RPMI7951 (cell line): Measurements from ENCODE around the gene C11orf87. TPM values are rescaled to one million over a fixed set of nuclear protein-coding genes. Genes with fewer than 3 reads are reported as not detected.

Experiments
- DNase-seq: peaks from one replicate; pipeline ENCODE4 v3.0.0-alpha.2; 2012; ENCODE audit warnings: low read depth
- total RNA-seq: library from RNA; depleted of rRNA; stranded (reverse); fragments of >200 nt; shearing (Covaris generic); gene quantifications from 2 replicates; pipeline ENCODE4 v1.2.3, GENCODE V29; 2014

C11orf87 gene
- total RNA-seq, 1 experiment from 2014 or later: not detected

GRCh38 chr11:109439684-109440083 lies 17.7 kb downstream of the C11orf87 start:
- no peak for DNase-seq

GRCh38 chr11:109443052-109443451 lies 21.1 kb downstream of the C11orf87 start:
- DNase-seq: no peak

DNA sequence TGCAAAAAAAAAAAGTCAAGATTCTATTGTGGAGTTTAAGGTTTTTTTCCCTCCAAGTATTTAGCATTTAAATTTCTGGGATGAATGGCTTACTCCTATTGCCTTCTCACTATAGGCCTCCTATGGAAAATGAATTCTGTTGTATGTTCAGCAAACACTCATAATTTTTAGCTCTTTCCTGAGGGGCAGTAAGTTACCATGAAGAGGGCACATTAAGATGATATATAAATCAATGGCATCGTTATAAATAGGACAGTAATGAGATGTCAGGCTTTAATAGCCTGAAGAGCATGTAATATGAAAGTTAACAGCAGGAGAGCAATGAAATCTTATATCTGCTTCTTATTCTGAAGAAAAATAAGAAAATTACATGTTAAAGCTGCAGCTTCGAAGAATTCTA lies 32.9 kb downstream of the C11orf87 start:
- no peak for DNase-seq
